Measurements from ENCODE around the gene CLNK.

- no peak for TF ChIP-seq CTCF (IDR thresholded peaks at IDR 0.05)
- no peak for TF ChIP-seq POLR2AphosphoS5 (IDR thresholded peaks at IDR 0.05; ENCODE audit: insufficient read depth in 1 of 2, low read depth in 1 of 2)
Observed at GRCh38 chr4:10529291-10530136, 155.1 kb downstream of the CLNK start.
